ENCODE data around the gene SNTN.

DNA sequence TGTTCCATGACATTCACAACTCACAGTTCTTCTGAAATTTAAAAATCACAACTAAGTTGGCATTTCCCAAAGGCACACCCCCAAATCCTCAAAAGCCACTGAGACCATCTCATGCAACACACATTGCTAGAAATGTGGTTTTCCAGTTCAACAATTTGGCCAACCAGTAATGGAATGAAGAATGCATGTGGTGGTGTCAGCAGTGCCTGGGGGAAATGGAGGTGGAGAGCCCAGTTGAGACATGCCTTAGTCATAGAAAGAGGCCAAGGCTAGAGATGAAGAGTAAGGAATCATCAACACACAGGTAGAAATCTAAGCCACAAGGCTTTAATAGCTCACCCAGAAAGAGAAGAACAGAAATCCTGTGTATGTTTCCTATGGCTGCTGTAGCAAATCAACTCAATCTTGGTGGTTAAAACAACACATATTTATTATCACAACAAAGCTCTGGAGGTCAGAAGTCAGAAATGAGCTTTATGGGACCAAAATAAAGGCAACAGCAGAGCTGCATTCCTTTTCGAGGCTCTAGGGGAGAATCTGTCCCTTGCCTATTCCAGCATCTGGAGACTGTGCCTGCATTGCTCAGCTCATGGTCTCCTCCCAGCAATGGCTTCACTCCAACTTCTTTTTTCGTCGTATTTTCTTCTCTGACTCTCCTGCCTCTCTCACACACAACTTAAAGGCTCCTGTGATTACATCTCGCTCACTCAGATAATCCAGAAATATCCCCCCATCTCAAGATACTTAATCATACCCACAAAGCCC lies 54.0 kb downstream of the SNTN start:
- TF ChIP-seq FIP1L1 (IDR thresholded peaks at IDR 0.05; ENCODE audit: low read depth, low read length, poor library complexity, severe bottlenecking) (no peak), TAF1 (IDR thresholded peaks at IDR 0.05; ENCODE audit: control insufficient read depth, extremely low read depth, insufficient read depth, low read length, severe bottlenecking) (no peak), CTCF (IDR thresholded peaks at IDR 0.05 in 2 of 3, conservative IDR thresholded peaks at IDR 0.05 in 1 of 3; ENCODE audit: insufficient read depth in 2 of 3, low read depth in 1 of 3, low read length in 3 of 3) (no peak), POLR2AphosphoS5 (IDR thresholded peaks at IDR 0.05; ENCODE audit: control insufficient read depth, insufficient read depth, low read depth, low read length) (no peak), HDAC2 (IDR thresholded peaks at IDR 0.05) (no peak), TEAD4 (IDR thresholded peaks at IDR 0.05; ENCODE audit: low read length) (no peak), TEAD4 (CRISPR knock-in tag; IDR thresholded peaks at IDR 0.05; ENCODE audit: borderline replicate concordance) (no peak), KAT8 (IDR thresholded peaks at IDR 0.05; ENCODE audit: low read depth) (no peak)
- TF ChIP-seq, protein P1, sequence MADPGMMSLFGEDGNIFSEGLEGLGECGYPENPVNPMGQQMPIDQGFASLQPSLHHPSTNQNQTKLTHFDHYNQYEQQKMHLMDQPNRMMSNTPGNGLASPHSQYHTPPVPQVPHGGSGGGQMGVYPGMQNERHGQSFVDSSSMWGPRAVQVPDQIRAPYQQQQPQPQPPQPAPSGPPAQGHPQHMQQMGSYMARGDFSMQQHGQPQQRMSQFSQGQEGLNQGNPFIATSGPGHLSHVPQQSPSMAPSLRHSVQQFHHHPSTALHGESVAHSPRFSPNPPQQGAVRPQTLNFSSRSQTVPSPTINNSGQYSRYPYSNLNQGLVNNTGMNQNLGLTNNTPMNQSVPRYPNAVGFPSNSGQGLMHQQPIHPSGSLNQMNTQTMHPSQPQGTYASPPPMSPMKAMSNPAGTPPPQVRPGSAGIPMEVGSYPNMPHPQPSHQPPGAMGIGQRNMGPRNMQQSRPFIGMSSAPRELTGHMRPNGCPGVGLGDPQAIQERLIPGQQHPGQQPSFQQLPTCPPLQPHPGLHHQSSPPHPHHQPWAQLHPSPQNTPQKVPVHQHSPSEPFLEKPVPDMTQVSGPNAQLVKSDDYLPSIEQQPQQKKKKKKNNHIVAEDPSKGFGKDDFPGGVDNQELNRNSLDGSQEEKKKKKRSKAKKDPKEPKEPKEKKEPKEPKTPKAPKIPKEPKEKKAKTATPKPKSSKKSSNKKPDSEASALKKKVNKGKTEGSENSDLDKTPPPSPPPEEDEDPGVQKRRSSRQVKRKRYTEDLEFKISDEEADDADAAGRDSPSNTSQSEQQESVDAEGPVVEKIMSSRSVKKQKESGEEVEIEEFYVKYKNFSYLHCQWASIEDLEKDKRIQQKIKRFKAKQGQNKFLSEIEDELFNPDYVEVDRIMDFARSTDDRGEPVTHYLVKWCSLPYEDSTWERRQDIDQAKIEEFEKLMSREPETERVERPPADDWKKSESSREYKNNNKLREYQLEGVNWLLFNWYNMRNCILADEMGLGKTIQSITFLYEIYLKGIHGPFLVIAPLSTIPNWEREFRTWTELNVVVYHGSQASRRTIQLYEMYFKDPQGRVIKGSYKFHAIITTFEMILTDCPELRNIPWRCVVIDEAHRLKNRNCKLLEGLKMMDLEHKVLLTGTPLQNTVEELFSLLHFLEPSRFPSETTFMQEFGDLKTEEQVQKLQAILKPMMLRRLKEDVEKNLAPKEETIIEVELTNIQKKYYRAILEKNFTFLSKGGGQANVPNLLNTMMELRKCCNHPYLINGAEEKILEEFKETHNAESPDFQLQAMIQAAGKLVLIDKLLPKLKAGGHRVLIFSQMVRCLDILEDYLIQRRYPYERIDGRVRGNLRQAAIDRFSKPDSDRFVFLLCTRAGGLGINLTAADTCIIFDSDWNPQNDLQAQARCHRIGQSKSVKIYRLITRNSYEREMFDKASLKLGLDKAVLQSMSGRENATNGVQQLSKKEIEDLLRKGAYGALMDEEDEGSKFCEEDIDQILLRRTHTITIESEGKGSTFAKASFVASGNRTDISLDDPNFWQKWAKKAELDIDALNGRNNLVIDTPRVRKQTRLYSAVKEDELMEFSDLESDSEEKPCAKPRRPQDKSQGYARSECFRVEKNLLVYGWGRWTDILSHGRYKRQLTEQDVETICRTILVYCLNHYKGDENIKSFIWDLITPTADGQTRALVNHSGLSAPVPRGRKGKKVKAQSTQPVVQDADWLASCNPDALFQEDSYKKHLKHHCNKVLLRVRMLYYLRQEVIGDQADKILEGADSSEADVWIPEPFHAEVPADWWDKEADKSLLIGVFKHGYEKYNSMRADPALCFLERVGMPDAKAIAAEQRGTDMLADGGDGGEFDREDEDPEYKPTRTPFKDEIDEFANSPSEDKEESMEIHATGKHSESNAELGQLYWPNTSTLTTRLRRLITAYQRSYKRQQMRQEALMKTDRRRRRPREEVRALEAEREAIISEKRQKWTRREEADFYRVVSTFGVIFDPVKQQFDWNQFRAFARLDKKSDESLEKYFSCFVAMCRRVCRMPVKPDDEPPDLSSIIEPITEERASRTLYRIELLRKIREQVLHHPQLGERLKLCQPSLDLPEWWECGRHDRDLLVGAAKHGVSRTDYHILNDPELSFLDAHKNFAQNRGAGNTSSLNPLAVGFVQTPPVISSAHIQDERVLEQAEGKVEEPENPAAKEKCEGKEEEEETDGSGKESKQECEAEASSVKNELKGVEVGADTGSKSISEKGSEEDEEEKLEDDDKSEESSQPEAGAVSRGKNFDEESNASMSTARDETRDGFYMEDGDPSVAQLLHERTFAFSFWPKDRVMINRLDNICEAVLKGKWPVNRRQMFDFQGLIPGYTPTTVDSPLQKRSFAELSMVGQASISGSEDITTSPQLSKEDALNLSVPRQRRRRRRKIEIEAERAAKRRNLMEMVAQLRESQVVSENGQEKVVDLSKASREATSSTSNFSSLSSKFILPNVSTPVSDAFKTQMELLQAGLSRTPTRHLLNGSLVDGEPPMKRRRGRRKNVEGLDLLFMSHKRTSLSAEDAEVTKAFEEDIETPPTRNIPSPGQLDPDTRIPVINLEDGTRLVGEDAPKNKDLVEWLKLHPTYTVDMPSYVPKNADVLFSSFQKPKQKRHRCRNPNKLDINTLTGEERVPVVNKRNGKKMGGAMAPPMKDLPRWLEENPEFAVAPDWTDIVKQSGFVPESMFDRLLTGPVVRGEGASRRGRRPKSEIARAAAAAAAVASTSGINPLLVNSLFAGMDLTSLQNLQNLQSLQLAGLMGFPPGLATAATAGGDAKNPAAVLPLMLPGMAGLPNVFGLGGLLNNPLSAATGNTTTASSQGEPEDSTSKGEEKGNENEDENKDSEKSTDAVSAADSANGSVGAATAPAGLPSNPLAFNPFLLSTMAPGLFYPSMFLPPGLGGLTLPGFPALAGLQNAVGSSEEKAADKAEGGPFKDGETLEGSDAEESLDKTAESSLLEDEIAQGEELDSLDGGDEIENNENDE (IDR thresholded peaks at IDR 0.05; ENCODE audit: low read depth, low read length) = no peak

Measured in K562 (cell line).